Tibial nerve (tissue), 4 donors: ENCODE results near the gene OR52M1.

Source experiments
- EP300 ChIP-seq, 2 donors: sonication (generic); formaldehyde crosslinking; IDR thresholded peaks; one replicate each; pipeline ENCODE4 v1.6.1; 2017; ENCODE audit warnings: antibody characterized with exemption in 2 of 2, mild to moderate bottlenecking in 1 of 2
- POLR2A ChIP-seq, 2 donors: fragments of 450-650 bp; IDR thresholded peaks; one replicate each; pipeline ENCODE4 v1.6.1; 2017; ENCODE audit warnings: antibody characterized with exemption in 2 of 2, mild to moderate bottlenecking in 2 of 2, moderate library complexity in 2 of 2
- TF ChIP-seq, protein P1 (sequence below), 5 experiments: fragments of 200-600 bp in 3 of 5; fragments of 450-650 bp in 2 of 5; sonication (generic) in 3 of 5; IDR thresholded peaks; one replicate each; pipeline ENCODE4 v1.5.1; 2016 to 2019; ENCODE audit warnings: antibody characterized with exemption in 5 of 5, mild to moderate bottlenecking in 3 of 5, moderate library complexity in 2 of 5

DNA sequence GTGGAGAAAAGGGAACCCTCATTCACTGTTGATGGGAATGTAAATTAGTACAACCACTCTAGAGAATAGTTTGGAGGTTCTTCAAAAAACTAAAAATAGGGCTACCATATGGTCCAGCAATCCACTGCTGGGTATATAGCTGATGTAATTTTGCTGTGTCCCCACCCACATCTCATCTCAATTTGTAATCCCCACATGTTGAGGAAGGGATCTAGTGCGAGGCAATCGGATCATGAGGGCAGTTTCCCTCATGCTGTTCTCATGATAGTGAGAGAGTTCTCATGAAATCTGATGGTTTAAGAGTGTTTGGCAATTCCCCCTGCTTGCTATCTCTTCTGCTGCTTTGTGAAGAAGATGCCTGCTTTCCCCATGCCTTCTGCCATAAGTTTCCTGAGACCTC lies 17.1 kb upstream of the OR52M1 start:
- TF ChIP-seq, protein P1, sequence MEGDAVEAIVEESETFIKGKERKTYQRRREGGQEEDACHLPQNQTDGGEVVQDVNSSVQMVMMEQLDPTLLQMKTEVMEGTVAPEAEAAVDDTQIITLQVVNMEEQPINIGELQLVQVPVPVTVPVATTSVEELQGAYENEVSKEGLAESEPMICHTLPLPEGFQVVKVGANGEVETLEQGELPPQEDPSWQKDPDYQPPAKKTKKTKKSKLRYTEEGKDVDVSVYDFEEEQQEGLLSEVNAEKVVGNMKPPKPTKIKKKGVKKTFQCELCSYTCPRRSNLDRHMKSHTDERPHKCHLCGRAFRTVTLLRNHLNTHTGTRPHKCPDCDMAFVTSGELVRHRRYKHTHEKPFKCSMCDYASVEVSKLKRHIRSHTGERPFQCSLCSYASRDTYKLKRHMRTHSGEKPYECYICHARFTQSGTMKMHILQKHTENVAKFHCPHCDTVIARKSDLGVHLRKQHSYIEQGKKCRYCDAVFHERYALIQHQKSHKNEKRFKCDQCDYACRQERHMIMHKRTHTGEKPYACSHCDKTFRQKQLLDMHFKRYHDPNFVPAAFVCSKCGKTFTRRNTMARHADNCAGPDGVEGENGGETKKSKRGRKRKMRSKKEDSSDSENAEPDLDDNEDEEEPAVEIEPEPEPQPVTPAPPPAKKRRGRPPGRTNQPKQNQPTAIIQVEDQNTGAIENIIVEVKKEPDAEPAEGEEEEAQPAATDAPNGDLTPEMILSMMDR (IDR thresholded peaks at IDR 0.05): no peak
- TF ChIP-seq POLR2A (IDR thresholded peaks at IDR 0.05) (no peak), EP300 (IDR thresholded peaks at IDR 0.05) (no peak)
